ENCODE results near the gene DOCK9.
A peak's percentile ranks its signal among the peaks of the same experiment; 100 is the strongest.

DOCK9 gene

DNA sequence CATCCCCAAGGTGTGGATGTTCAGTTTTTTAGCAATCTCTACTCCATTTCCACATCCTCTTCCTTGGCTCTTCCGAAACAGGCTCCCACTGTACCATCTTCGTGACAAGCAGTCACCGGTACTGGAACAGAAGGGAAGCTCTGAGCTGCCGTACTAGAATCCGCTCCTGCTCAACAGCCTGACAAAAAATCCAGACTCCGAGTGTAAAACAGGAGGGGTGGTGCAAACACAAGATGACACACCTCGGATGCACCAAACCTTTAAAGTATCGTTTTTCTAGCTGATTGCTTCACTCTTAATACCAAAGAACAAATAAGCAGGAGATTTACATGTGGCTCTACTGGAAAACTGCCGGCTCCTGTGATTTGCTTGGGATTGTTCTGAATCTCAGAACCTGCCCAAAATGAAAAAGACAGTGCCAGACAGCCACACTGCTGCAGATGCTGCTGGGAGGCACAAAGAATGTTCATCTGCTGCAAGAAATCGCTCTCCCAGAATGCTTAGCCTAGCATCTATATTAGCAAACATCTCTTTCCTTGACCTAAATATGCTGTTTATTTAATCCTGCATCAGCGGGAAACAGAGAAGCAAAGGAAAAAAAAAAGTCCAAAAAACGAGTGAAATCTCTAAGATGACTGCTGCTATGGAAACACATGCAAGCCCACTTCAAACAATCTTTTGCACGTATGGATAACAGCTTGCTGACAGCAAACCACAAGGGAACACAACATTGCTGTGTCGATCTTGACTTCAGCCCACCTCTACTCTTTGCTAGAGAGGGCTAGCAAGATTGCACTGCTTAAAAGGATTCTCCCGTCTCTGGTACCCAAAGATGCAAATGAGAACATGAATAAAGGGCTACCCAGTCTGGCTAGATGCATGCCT, 38.0 kb upstream of the DOCK9 start:
- Histone ChIP-seq H2BK5ac (ENCODE audit: low read depth, low read length, poor library complexity, severe bottlenecking) (no peak overlapping the region), H2AK5ac (ENCODE audit: low read length, severe bottlenecking) (no peak overlapping the region), H3K9ac (ENCODE audit: low read length) (peak overlapping the region; percentile 17), H3K27me3 (ENCODE audit: control insufficient read depth in 1 of 2, insufficient read depth in 1 of 2, low read length in 2 of 2) (no peaks in the 10 kb centered on the region), H3K4ac (ENCODE audit: low read depth in 1 of 2, low read length in 2 of 2) (no peak overlapping the region), H3K4me2 (ENCODE audit: low read length, poor library complexity, severe bottlenecking) (no peak overlapping the region), H3K18ac (ENCODE audit: low read depth in 1 of 2, low read length in 2 of 2) (no peak overlapping the region), H3K9me3 (ENCODE audit: control insufficient read depth, low read length) (no peaks in the 10 kb centered on the region), H3K27ac (ENCODE audit: low read length, poor library complexity, severe bottlenecking) (no peak overlapping the region), H3K4me3 (ENCODE audit: insufficient read depth in 1 of 2, low read depth in 1 of 2, low read length in 2 of 2) (no peak overlapping the region), H4K8ac (ENCODE audit: low read length) (no peak overlapping the region), H2BK12ac (ENCODE audit: low read length in 2 of 2) (no peak overlapping the region), H2AFZ (ENCODE audit: low read depth, low read length) (no peak overlapping the region), H3K23ac (ENCODE audit: low read length in 2 of 2) (no peak overlapping the region), H3K36me3 (ENCODE audit: control insufficient read depth in 1 of 2, insufficient read depth in 2 of 2, low read depth in 1 of 2, low read length in 2 of 2) (no peaks in the 10 kb centered on the region), H3K14ac (ENCODE audit: low read length in 2 of 2) (no peak overlapping the region), H3K4me1 (ENCODE audit: control insufficient read depth, insufficient read depth, low read depth, low read length) (no peaks in the 10 kb centered on the region), H2BK15ac (ENCODE audit: low read depth, poor library complexity, severe bottlenecking) (no peak overlapping the region), H2BK120ac (ENCODE audit: low read depth, low read length) (no peak overlapping the region), H3K79me1 (replicated peaks; ENCODE audit: low read length, poor library complexity, severe bottlenecking) (peaks cover 14% of the 10 kb centered on the region), H4K91ac (ENCODE audit: low read length) (no peak overlapping the region)
- DNase-seq: no peak
- 87% methylated on average over 15 of the region's 15 CpGs for WGBS

DNA sequence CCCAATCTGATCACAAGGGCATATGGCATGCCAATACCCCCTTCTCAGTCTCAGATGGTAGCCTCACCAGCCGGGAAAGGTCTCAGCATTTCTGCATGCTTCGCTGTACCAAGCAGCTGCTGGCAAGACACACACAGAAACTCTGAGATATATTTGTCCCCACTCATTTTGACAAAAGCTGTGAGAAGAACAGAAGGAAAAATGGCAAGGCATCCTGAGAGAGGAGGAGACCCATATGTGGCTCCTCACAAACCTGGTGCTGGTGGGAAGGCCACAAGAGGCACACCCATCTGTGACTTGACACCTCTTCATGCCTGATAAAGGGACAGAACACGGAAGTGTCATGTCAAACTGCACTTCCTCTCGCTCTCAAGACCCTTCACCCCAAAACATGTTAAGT, 36.7 kb upstream of the DOCK9 start:
- no peak overlapping the region for H3K14ac ChIP-seq (ENCODE audit: low read length in 2 of 2)
- H3K4ac ChIP-seq (ENCODE audit: low read depth in 1 of 2, low read length in 2 of 2): no peak overlapping the region
- WGBS: 93% methylated on average over 2 of the region's 4 CpGs
- peak overlapping the region; percentile 23 for H2AFZ ChIP-seq (ENCODE audit: low read depth, low read length)
- H3K4me3 ChIP-seq (ENCODE audit: insufficient read depth in 1 of 2, low read depth in 1 of 2, low read length in 2 of 2): no peak overlapping the region
- no peaks in the 10 kb centered on the region for H3K27me3 ChIP-seq (ENCODE audit: control insufficient read depth in 1 of 2, insufficient read depth in 1 of 2, low read length in 2 of 2)
- no peaks in the 10 kb centered on the region for H3K4me1 ChIP-seq (ENCODE audit: control insufficient read depth, insufficient read depth, low read depth, low read length)
- H2BK120ac ChIP-seq (ENCODE audit: low read depth, low read length): no peak overlapping the region
- no peak overlapping the region for H2AK5ac ChIP-seq (ENCODE audit: low read length, severe bottlenecking)
- H3K27ac ChIP-seq (ENCODE audit: low read length, poor library complexity, severe bottlenecking): no peak overlapping the region
- no peak overlapping the region for H4K8ac ChIP-seq (ENCODE audit: low read length)
- peaks cover 11% of the 10 kb centered on the region for H3K79me1 ChIP-seq (replicated peaks; ENCODE audit: low read length, poor library complexity, severe bottlenecking)
- H3K23ac ChIP-seq (ENCODE audit: low read length in 2 of 2): no peak overlapping the region
- H2BK5ac ChIP-seq (ENCODE audit: low read depth, low read length, poor library complexity, severe bottlenecking): no peak overlapping the region
- H3K4me2 ChIP-seq (ENCODE audit: low read length, poor library complexity, severe bottlenecking): no peak overlapping the region
- DNase-seq: no peak
- H3K36me3 ChIP-seq (ENCODE audit: control insufficient read depth in 1 of 2, insufficient read depth in 2 of 2, low read depth in 1 of 2, low read length in 2 of 2): no peaks in the 10 kb centered on the region
- H2BK12ac ChIP-seq (ENCODE audit: low read length in 2 of 2): no peak overlapping the region
- no peak overlapping the region for H3K18ac ChIP-seq (ENCODE audit: low read depth in 1 of 2, low read length in 2 of 2)
- no peak overlapping the region for H2BK15ac ChIP-seq (ENCODE audit: low read depth, poor library complexity, severe bottlenecking)
- no peak overlapping the region for H3K9ac ChIP-seq (ENCODE audit: low read length)
- no peaks in the 10 kb centered on the region for H3K9me3 ChIP-seq (ENCODE audit: control insufficient read depth, low read length)
- no peak overlapping the region for H4K91ac ChIP-seq (ENCODE audit: low read length)

DNA sequence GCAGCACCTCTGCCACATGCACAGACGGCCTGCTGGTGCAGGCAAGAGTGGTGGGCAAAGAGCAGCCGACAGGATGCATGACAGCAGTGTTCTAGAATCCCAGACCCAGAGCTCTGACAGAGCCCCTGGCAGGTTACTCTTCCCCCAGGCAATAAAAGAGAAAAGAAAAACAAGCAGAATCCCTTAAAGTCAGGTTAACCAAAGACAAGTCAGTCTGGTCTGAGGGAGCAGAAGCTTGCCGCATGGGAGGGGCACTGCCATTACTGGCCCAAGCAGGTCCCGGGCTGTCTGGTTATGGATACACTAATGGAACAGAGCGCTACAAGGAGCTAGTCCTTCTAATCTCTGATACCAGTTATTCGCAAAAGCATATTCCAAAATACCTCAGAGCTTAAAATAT, 36.1 kb upstream of the DOCK9 start:
- H3K4me2 ChIP-seq (ENCODE audit: low read length, poor library complexity, severe bottlenecking): no peak overlapping the region
- H3K9me3 ChIP-seq (ENCODE audit: control insufficient read depth, low read length): no peaks in the 10 kb centered on the region
- H3K23ac ChIP-seq (ENCODE audit: low read length in 2 of 2): no peak overlapping the region
- H3K27me3 ChIP-seq (ENCODE audit: control insufficient read depth in 1 of 2, insufficient read depth in 1 of 2, low read length in 2 of 2): no peaks in the 10 kb centered on the region
- no peak overlapping the region for H3K4ac ChIP-seq (ENCODE audit: low read depth in 1 of 2, low read length in 2 of 2)
- H2AK5ac ChIP-seq (ENCODE audit: low read length, severe bottlenecking): no peak overlapping the region
- no peak for DNase-seq
- no peak overlapping the region for H3K18ac ChIP-seq (ENCODE audit: low read depth in 1 of 2, low read length in 2 of 2)
- H3K14ac ChIP-seq (ENCODE audit: low read length in 2 of 2): no peak overlapping the region
- no peak overlapping the region for H2AFZ ChIP-seq (ENCODE audit: low read depth, low read length)
- H4K8ac ChIP-seq (ENCODE audit: low read length): no peak overlapping the region
- no peak overlapping the region for H2BK15ac ChIP-seq (ENCODE audit: low read depth, poor library complexity, severe bottlenecking)
- H3K9ac ChIP-seq (ENCODE audit: low read length): no peak overlapping the region
- peaks cover 11% of the 10 kb centered on the region for H3K79me1 ChIP-seq (replicated peaks; ENCODE audit: low read length, poor library complexity, severe bottlenecking)
- no peak overlapping the region for H3K4me3 ChIP-seq (ENCODE audit: insufficient read depth in 1 of 2, low read depth in 1 of 2, low read length in 2 of 2)
- H2BK120ac ChIP-seq (ENCODE audit: low read depth, low read length): no peak overlapping the region
- WGBS: 89% methylated on average over 6 of the region's 6 CpGs
- no peak overlapping the region for H4K91ac ChIP-seq (ENCODE audit: low read length)
- no peak overlapping the region for H2BK5ac ChIP-seq (ENCODE audit: low read depth, low read length, poor library complexity, severe bottlenecking)
- no peaks in the 10 kb centered on the region for H3K4me1 ChIP-seq (ENCODE audit: control insufficient read depth, insufficient read depth, low read depth, low read length)
- H2BK12ac ChIP-seq (ENCODE audit: low read length in 2 of 2): no peak overlapping the region
- no peak overlapping the region for H3K27ac ChIP-seq (ENCODE audit: low read length, poor library complexity, severe bottlenecking)
- H3K36me3 ChIP-seq (ENCODE audit: control insufficient read depth in 1 of 2, insufficient read depth in 2 of 2, low read depth in 1 of 2, low read length in 2 of 2): no peaks in the 10 kb centered on the region

DNA sequence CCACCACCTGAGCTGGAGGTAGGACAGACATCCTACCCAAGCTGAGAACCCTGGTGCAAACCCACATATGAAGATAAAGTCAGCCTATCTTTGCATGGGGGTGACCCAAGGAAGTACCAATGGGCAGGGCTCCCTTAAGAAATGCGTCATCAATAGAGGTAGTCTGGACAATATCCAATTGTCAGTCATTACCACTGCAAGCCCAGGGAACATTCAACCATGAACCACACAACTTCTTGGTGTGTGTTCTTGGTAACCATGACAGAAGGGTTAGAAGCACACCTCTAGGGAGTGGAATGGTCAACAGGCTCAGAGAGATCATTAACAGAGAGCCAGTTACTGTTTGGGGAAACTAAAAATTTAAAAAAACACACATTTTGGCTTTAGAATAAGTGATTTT, 34.7 kb upstream of the DOCK9 start:
- Histone ChIP-seq H3K9me3 (ENCODE audit: control insufficient read depth, low read length) (no peaks in the 10 kb centered on the region), H2BK5ac (ENCODE audit: low read depth, low read length, poor library complexity, severe bottlenecking) (no peak overlapping the region), H3K4me2 (ENCODE audit: low read length, poor library complexity, severe bottlenecking) (no peak overlapping the region), H2BK120ac (ENCODE audit: low read depth, low read length) (no peak overlapping the region), H4K91ac (ENCODE audit: low read length) (no peak overlapping the region), H3K4ac (ENCODE audit: low read depth in 1 of 2, low read length in 2 of 2) (no peak overlapping the region), H2BK12ac (ENCODE audit: low read length in 2 of 2) (no peak overlapping the region), H3K23ac (ENCODE audit: low read length in 2 of 2) (no peak overlapping the region), H3K14ac (ENCODE audit: low read length in 2 of 2) (no peak overlapping the region), H4K8ac (ENCODE audit: low read length) (no peak overlapping the region), H3K4me3 (ENCODE audit: insufficient read depth in 1 of 2, low read depth in 1 of 2, low read length in 2 of 2) (no peak overlapping the region), H3K4me1 (ENCODE audit: control insufficient read depth, insufficient read depth, low read depth, low read length) (no peaks in the 10 kb centered on the region), H3K27ac (ENCODE audit: low read length, poor library complexity, severe bottlenecking) (no peak overlapping the region), H3K18ac (ENCODE audit: low read depth in 1 of 2, low read length in 2 of 2) (no peak overlapping the region), H3K79me1 (replicated peaks; ENCODE audit: low read length, poor library complexity, severe bottlenecking) (peaks cover 9% of the 10 kb centered on the region), H2AFZ (ENCODE audit: low read depth, low read length) (no peak overlapping the region), H3K9ac (ENCODE audit: low read length) (no peak overlapping the region), H2BK15ac (ENCODE audit: low read depth, poor library complexity, severe bottlenecking) (no peak overlapping the region), H3K27me3 (ENCODE audit: control insufficient read depth in 1 of 2, insufficient read depth in 1 of 2, low read length in 2 of 2) (no peaks in the 10 kb centered on the region), H2AK5ac (ENCODE audit: low read length, severe bottlenecking) (no peak overlapping the region), H3K36me3 (ENCODE audit: control insufficient read depth in 1 of 2, insufficient read depth in 2 of 2, low read depth in 1 of 2, low read length in 2 of 2) (no peaks in the 10 kb centered on the region)
- WGBS: 88% methylated on average over 1 of the region's 1 CpG
- DNase-seq: no peak

All from mesenchymal stem cell (in vitro differentiated cells and primary cell).